ENCODE results near the gene CLEC16A.

CLEC16A gene

DNA sequence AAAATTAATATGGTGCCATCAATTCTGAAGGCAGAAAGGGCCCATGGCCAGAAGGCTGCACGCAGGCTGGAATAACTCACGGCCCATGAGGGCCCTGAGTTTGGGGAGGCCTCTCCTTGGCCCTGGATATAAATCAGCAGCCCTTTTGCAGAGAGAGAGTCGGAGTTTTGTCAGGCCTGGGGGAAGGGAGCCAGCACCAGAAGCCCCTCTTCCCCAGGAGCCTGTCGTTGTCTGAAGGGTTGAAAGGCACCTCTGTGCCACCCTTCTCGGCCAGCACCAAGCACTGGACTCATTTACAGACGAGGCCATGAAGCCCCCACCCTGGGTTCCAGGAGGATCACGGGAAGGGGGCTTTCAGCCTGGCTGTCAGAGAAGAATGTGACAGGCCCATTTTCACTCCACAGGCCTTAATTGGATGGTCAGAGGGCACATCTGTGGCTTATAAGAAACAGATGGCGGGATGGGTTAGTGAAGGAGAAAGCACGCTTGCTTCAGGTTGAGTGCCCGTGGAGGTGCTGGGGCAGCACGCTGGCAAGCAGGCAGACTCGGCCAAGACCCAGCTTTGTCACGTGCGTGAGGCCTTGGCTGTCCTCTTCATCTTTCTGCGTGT, 140.6 kb downstream of the CLEC16A start:
- DNase-seq (ENCODE audit: low spot score), result no peak

DNA sequence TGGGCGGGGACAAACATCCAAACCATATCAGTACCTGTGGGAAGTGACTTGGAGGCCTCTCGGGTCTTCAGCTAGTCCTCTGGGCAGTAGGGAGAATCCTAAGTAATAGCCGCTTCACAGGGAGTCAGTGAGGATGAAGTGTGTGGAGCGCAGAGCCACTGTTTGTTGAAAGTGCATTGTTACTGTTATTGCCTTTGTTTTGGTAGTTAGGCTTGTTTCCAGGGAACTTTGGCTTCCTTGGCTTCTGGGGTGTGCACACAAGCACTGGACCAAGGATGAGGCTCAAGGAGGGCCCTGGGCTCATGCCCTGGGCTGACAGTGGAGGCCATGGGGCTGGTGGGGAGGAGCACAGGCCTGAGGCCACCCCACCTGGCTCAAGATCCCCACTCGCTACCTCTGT, 141.6 kb downstream of the CLEC16A start:
- DNase-seq (ENCODE audit: low spot score), result no peak

DNA sequence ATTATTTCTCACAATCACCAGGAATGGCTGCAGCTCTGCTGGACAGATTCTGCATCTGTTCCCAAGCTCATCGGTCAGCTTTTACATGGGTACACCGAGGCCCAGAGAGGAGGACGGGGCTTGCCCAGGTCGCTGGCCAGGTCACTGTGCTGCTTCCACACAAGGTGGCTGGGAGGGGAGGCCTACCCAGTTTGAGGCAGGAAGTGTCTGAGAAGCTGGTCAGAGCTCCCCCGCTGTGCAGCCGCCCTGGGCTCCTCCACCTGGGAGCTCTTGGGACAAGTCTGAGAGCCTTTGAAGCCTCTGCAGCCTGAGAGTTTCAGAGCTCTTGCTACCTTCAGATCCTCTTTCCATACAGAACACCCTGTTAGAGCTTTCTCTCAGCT, 143.3 kb downstream of the CLEC16A start:
- DNase-seq (ENCODE audit: low spot score), result no peak

DNA sequence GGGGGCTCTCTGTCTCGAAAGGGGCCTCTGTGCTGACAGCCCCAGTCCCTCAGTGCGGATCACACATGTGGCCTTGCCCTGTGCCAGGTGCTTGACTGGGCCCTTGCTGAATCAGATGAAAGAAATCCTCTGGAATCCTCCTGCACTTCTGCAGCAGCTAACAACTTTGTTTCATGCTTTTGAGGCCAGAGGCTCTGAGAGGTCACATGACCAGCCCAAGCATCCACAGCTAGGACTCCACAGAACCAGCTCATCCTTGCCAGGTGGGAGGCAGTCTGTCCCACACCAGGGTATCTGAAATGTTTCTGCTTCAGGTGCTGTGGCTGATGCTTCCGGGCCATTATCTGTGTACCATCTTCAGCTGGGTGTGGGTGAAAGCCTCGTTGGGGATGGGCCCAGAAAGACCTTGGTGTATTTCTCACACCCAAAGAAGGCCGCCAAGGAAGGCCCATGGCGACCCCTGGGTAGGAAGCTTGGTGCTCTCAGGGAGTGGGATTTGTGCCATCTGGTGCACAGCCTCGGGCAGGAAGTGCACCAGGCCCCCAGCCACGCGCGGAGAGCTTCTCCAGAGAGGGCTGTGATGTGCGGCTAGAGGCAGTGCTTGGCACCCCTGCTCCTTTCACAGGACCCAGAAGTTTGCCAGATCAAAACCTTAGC, 143.8 kb downstream of the CLEC16A start:
- no peak for DNase-seq (ENCODE audit: low spot score)

DNA sequence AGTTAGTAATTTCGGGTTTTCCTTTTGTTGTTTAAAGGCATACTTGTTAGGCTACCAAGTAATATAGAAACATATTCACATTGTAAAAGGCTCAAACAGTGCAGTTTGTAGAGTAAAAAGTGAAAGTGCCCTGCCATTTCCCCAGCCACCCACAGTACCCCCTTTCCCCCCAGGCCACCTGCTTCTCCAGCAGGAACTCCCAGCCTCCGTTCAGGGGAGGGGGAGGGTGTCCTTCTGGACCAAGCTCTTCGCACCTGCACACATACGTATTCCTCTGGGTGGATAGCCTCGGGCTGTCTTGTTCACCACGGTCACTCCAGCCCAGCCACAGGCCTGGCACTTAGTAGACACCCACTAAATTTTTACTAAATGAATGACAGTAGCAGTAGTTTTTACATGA, 144.5 kb downstream of the CLEC16A start:
- DNase-seq (ENCODE audit: low spot score), result no peak

DNA sequence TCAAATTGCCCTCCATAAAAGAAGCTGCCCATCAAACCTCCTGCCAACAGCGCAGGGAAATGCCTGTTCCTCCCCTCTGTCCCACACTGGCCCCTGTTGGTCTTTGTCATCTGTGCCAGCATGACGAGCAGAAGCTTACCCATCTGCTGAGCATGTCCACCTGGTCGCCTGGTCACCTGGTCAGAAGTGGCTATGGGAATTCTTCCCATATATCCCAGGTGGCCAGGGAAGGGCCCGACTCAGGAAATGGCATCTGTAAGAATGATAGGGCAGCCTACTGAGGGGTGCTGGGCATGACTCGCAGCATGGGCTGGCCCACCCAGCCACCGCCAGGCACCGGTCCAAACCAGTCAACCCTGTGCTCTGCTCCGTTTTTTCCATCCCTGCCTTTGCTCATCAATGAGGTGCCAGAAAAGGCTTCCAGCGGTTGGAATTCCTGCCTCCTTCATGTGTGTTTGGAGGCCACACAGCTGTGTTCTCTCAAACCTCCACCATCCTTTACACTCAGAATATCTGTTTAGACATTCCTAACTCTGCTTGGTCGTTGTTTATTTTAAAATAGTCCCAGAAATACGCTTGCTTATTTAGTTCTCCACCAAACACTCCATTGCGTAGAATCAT, 145.2 kb downstream of the CLEC16A start:
- no peak for DNase-seq (ENCODE audit: low spot score)

DNA sequence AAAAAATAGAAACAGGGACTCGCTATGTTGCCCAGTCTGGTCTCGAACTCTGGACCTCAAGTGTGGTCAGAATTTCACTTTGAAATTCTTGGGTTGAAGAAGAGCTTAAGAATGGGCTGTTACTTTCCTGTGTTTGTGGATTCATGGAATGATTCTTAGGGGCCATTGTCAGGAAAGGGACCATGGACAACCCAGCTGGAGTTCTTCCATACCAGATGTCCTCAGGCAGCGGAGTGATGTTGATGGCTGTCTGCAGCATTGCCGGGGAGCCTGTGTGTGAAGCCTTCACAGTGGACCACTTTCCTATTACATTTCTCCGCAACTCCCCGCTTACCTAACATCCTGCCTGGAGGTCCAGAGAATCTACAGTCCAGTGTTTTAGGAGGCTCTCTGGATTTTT, 145.9 kb downstream of the CLEC16A start:
- DNase-seq (ENCODE audit: low spot score), result no peak

DNA sequence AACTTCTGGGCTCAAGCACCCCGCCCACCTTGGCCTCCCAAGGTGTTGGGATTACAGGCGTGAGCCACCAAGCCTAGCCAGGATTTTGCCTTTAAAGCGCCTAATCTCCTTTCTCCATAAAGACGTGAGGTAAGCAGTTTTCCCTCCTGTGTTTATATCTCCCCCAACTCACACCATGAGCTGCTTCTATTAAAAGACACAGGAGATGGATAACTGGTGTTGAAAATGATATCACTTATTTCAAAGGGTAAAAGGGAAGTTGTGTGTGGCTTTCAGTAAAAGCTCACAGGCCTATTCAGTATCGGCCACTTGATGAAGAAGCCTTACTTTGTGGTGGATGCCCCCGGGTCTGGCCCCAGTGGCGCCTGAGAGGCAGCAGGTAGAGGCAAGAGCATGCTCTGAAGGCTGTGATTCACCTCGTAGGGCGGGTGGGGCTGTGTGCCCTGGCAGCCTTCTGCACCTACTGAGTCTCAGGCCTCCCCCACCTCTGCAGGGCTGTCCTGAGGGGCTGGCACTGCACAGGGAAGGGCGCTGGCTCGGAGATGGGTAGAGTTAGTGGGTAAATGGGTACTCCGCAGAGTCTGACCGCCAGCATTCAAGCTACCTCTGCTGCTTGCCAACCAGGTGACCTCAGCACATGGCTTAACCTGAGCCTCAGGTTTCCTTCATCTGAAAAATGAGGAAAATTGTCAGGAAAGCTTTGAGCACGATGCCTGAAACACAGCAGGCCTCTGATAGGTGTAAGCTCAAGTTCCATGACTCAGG, 146.8 kb downstream of the CLEC16A start:
- no peak for DNase-seq (ENCODE audit: low spot score)

DNA sequence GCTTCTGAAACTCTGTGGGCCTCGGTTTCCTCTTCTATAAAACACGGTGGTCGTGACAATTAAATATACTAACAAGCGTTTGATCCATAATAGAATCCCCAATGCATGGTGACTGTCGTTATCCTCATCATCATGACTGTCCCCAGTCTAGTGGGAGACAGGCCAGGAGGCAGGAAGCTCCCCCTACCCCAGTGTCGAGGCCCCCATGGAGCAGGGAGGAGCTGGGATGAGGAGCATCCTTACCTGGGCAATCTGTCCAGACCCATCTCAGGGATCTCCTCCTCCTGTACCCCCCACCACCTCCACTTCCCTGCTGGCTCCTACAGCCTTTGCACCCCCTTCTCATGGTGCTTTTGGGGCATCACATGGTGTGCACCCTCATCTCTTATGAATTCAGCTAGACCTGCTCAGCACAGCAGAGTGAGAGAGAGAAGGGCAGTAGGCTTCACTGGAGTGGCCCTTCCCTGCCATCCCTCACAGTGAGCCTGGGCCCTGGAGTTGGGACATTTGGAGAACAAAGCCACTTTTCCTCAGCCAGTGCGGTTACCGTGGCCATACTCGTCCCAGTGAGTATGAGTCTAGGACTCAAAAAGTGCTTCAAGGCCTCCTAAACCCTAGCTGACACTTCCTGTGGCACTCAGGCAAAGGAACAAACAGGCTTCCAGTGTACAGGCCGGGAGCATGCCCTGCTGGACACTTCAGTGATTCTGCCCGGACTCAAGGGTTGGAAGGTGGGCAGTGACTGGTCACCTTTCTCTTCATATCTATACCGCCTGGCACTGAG, 148.6 kb downstream of the CLEC16A start:
- no peak for DNase-seq (ENCODE audit: low spot score)

DNA sequence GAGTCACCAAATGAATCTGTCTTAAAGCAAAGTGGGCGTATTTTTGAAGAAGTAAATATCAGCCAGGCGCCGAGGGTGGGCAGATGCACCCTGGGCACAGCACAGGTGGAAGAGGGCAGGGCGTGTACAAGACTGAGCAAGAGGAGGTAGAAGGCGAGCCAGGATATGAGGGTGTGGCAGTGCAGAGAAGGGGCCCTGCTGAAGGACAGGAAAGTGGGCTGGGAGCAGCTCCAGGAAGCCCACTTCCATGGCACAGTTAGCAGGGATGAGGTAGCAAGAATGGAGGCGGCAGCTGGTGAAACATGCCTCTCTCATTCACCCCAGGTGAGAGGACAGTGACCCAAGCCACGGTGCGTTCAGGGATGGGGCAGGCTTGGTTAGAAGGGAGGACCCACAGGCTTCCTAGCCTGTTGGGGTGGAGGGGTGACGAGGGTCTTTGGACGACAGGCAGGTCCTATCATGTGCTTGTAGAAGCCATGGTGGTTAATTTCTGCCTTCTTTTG, 149.3 kb downstream of the CLEC16A start:
- DNase-seq (ENCODE audit: low spot score), result no peak

DNA sequence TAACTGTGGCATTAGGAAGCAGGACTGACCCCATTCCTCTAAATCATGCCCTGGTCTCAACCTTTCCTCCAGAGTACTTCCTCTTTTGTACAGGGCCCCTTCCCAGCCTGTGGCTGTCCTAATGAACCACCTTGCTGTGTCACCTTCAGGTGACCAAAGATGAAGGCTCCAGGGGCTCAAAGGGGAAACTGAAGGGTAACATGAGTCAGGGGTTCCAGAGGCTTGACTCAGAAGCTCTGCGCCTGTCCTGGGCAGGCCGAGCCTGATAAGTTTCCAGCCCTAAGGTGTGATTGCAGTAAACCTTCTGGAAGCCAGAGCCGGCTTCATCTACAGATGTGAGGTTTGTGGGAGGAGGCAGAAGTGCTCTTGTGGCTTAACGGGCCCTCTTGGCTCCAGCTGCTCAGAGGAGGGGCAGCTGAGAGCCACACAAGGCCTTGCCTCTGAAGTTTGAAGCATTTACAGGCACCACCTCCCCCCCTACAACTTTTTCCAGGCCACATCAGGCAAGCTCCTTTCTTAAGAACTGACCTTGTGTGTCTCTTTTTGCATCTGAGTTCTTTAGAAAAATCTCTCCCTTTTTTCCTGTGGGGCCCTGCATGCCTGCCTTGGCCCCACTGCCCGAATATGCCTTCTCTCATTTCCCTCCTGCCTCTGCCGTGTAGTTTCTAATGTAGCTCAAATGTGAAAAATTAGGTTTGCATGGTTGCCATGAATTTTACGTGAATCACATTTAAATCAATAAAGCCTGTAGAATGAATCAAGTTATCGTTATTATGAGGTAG, 149.9 kb downstream of the CLEC16A start:
- no peak for DNase-seq (ENCODE audit: low spot score)

DNA sequence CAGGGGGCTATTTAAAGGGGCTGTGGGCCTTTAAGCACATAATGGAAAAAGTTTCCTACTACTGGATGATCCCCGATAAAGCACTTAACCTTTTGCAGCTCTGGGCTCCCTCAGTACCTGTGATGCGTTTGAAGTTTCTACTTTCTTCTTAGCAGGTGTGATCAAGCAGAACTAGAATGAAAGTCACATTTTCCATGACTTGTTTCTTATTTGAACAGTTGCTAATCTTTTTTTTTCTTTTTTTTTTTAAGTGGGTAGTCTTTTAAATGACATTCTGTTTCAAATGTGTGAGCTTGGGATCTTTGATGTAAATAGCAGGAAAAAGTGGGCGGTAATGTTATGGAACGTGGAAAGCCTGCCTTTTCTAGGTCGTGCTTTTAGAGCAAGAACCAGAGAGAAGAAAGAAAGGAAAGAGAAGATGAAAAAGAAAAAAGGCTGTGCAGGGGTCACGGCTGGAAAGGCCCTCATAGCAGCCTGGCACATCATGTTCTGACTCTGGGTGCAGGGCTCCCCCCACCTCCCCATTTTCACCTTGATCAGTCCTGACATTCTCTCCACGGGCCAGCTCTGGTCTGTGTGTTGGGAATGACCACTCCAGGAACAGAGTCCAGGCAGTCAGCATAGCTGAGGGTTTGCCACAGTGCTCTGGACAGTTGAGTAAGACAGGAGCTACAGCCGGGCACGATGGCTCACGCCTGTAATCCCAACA, 150.6 kb downstream of the CLEC16A start:
- no peak for DNase-seq (ENCODE audit: low spot score)

DNA sequence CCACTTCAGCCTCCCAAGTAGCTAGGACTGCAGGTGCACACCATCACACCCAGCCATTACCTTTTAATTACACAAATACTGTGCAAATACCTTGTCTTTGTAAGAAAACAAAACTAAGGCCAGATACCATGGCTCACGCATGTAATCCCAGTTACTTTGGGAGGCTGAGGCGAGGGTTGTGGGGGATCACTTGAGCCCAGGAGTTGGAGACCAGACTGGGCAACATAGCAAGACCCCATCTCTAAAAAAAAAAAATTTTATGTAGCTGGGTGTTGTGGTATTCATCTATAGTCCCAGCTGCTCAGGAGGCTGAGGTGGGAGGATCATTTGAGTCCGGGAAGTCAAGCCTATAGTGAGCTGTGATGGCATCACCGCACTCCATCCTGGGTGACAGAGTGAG, 151.6 kb downstream of the CLEC16A start:
- no peak for DNase-seq (ENCODE audit: low spot score)

DNA sequence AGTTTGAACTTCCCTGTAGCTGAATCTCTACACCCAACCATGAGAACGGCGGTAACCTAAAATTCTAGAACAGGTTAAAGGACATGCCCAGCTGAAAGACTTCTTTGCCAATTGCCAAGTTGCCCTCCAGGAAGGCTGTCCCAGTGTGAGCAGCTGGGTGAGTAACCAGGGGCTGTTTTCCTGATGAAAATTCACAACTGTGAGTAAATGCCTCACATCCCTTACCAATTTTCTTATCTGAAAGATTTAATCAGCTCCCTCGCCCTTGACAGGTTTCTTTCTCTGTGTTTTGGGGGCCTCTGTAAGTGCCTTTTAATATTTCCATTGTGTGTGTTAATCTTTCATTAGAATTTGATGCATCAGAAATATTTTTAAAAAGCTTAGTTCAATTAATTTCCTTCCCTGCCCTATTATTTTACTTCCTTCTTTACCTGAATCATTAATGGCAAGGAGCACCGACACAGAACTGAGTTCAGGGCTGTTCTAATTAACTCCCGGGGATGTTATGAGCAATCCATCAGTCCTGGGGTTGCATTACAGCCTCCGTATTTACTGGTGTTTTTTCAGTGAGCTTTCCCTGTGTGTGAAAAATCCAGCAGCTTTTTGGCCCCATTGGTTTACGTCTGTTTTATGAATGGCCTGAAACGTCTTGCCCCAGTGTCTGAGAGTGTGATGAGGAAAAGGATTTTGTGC, 152.9 kb downstream of the CLEC16A start:
- no peak for DNase-seq (ENCODE audit: low spot score)

DNA sequence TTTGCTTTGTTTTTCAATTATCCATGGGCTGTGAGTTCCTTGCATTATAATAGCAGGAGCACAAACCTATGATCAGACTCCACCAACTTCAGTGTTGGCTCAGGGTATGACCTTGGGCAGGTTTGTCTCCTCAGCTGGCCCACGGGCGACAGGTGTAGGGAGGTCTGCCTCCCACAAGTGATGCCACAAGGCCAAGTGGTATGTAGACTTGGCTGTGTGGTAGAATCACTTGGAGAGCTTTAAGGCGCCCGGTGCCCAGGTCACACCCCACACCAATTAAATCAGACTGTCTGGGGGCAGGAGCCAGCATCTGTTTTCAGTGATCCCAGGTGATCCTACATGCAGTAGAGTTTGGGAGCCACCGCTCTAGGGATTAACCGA, 153.4 kb downstream of the CLEC16A start:
- DNase-seq (ENCODE audit: low spot score), result no peak

DNA sequence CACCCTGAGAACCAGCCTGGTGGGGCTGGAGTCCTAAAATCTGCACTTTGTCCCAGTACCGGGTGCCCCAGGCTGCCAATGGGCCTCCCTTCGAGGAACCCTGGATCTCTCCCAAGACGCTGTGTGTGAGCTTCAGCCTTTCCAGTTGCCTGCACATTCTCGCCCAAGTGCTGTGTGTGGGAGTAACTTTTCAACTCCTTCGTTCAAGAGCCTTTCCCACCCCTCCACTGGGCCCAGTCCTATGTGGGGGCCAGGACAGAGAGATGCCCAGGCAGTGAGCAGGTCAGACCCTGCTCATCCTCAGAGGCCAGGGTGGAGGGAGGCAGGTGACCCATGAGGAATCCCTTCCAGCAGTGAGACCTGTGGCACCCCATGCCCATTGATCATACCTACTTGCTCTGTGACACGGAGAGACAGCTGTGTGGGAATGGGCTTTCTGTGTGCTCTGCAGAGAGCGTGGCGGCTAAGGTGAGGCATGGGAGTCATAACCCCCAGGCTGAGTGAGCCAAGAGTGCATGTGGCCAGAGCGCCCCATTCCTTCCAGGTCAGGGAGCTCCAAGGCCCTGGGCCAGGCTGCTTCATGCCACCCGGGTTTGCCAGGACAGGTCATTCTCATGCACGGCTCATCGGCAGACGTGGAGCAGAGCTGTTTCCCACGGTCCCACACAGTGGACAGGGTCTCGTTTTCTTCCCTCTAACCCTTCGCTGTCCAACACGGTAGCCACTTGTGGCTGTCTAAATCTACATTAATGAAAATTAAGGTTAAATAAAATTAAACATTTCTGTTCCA, 154.4 kb downstream of the CLEC16A start:
- DNase-seq (ENCODE audit: low spot score), result no peak

DNA sequence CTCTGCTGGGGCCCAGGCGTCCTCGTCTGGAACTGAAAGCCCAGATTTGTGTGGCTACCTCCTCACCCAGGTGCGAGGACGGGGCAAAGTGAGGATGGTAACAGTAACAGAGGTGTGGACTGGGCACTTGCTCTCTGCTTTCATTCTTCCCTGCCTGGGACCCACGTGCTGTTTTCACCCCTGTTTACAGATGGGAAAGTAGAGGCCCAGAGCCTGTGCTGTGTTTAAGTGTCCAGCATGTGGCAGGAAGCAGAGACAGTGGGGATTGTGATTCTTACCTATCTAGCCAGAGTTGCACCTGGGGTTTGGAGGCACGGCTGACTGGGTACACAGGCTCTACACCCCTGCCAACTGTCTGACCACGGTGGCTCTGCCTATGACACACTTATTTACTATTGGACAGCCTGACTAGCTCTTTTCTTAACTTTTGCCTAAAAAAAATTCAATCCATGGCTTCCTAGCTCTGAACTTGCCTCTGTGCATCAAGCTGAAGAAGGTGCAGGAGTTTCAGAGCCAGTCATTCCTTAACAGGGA, 155.4 kb downstream of the CLEC16A start:
- no peak for DNase-seq (ENCODE audit: low spot score)

DNA sequence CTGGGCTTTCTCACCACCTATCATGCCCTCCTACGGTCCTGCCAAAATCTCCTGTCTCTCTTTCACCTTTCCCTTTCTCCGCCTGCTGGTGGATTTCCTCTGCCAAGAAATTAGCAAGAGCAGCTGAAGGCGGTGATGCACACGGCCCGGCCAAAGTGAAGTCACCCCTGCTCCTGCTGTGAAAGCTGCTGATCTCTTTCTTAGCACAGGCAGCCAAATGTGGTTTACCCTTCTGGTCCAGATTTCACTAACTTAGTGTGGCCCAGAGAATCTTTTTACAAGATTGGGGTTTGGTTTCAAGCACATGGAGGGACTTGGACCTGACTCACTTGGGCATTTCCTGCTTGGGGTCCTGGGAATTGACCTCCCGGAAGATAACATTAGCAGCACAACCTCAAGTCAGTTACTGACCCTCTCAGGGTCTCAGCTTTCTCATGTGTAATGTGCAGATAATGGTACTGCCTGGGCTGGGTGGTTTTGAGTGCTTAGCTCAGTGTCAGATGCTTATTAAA, 155.9 kb downstream of the CLEC16A start:
- DNase-seq (ENCODE audit: low spot score), result no peak

DNA sequence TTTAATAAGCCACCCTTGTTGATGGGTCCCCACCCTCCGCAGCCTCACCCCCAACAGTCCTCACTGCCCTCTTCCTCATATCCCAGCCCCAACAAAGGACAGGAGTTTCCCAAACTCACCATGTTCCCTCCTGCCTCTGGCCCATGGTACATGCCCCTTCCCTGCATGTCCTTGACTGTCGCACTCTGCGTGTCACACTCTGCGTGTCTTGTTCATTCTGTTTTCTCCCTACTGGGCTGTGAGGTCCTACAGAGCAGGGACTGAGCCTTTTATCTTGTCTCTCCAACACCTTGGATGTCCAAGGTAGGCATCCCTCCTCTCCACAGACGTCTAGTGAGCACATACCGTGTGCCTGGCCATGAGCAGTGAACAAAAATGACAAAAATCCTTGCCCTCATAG, 156.9 kb downstream of the CLEC16A start:
- no peak for DNase-seq (ENCODE audit: low spot score)
